SH-SY5Y (cell line): ENCODE data around the gene NT5C2.

Source experiments
- GATA2 ChIP-seq: IDR thresholded peaks from 2 replicates; pipeline ENCODE4 v1.6.1; 2011; ENCODE audit warnings: mild to moderate bottlenecking, low read depth, low read length
- GATA3 ChIP-seq: IDR thresholded peaks from 2 replicates; pipeline ENCODE4 v1.6.1; 2011; ENCODE audit warnings: low read depth, mild to moderate bottlenecking, low read length, moderate library complexity

DNA sequence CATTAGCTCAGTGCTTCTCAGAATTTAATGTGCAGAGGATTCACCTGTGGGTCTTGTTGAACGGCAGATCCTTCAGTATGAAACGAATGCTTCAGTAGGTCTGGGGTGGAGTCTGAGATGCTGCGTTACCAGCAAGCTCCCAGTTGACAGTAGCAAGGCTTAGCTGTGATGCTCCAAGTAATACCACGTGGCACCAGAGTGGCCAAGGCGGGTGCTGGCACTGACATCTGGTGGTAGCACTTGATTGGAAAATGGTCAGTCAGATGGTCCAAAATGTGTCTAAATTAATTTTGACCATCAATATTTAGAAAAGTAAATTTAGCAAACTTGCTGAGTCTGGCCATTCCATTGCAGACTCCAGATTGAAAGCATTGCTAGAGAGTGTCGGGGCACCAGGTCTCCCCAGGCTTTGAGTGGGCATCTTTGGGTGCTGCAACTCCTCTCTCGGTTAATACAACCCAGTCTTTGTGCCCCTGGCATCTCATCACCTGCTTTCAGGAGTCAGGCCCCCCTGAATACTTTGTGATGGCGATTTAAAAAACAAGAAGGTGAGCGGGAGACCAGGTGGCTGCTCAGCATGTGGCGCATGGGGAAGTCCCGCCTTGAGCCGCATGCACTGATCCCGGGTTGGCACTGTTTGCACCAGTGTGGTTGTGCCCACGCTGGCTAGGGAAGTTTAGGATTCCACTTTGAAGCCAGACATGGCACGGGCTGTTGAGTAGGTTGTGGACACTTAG is 130.1 kb downstream of the NT5C2 start:
- no peak for TF ChIP-seq GATA2
- TF ChIP-seq GATA3, result no peak
